OCI-LY1 (cell line): ENCODE results near the gene SIRPB2.

ENCODE experiments used
- EZH2 ChIP-seq: fragments of 200-600 bp; sonication (generic), shearing (Covaris generic); IDR thresholded peaks from 2 replicates; pipeline ENCODE4 v1.8.0; 2017; ENCODE audit warnings: borderline replicate concordance, mixed run types, mild to moderate bottlenecking, antibody characterized with exemption, low read length, moderate library complexity, mixed read lengths
- TF ChIP-seq, protein P1 (sequence below): fragments of 200-600 bp; sonication (generic), shearing (Covaris generic); IDR thresholded peaks from 2 replicates; pipeline ENCODE4 v1.5.1; 2017; ENCODE audit warnings: mild to moderate bottlenecking, antibody characterized with exemption, low read length, moderate library complexity, mixed read lengths

DNA sequence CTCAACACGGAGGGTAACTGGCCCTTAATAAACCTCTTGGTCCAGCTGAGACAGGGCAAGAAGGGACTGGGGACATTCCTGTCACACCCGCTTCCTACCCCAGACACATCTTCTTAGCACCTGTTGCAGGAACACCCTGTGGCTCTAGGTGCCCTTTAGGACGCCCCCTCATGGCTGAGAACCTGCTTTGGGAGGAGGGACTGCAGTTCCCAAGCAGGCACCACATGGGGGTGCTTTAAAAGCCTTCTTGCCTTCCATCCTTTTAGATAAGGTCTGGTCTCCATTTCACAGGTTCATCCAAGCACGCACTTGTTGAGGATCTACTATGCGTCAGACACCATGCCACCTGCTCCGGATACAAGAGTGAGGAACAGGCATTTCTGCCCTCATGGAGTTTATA lies 51.2 kb downstream of the SIRPB2 start:
- TF ChIP-seq EZH2 = no peak
- TF ChIP-seq, protein P1, sequence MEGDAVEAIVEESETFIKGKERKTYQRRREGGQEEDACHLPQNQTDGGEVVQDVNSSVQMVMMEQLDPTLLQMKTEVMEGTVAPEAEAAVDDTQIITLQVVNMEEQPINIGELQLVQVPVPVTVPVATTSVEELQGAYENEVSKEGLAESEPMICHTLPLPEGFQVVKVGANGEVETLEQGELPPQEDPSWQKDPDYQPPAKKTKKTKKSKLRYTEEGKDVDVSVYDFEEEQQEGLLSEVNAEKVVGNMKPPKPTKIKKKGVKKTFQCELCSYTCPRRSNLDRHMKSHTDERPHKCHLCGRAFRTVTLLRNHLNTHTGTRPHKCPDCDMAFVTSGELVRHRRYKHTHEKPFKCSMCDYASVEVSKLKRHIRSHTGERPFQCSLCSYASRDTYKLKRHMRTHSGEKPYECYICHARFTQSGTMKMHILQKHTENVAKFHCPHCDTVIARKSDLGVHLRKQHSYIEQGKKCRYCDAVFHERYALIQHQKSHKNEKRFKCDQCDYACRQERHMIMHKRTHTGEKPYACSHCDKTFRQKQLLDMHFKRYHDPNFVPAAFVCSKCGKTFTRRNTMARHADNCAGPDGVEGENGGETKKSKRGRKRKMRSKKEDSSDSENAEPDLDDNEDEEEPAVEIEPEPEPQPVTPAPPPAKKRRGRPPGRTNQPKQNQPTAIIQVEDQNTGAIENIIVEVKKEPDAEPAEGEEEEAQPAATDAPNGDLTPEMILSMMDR = peak; percentile 84
